HTERT RPE-1 (cell line): ENCODE data around the gene DLG2.

Experiments used
- in situ Hi-C: fragments of 300-500 bp; cut with MboI; formaldehyde crosslinking; loops from 4 replicates; pipeline ENCODE4 v1.14.3; 2020; ENCODE audit warnings: low sequenced_read_pairs

The DLG2 gene

DNA sequence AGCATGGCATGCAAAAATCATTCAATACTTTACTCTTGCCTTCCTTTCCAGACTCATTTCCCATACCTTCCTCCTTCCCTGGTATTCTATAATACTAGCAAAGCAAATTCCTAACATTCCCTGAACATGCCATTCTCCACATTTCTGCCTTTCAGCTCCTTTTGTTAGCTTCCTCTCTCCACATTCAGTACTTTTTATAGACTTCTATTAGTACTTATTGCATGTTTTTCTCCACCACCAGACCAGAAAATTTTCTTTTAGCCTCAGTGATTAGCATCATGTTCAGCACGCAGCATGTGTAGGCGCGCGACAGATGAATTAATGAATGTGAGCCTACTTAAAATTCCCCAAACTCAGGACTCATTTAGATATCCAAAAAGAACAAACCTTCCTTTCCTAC lies 935.3 kb downstream of the DLG2 start:
- in situ Hi-C loops: no loop called here

DNA sequence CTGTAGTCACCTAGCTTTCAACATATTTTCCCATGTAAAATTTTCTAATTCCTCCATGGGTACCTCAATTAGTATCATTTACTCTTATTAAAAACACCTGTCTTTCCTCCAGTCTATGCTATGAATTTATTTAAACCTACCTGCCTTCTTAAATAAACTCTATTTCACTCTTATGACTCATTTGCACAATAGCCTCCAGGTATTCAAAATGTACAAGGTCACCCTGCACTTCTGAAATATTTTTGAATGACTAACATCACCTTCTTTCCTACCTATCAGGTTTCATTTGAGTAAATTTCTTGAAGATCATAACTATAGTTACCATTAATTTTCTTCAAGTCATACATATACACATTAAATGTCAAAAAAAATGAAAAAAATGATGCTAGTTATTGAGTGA lies 939.7 kb downstream of the DLG2 start:
- in situ Hi-C loops: no loop called here

DNA sequence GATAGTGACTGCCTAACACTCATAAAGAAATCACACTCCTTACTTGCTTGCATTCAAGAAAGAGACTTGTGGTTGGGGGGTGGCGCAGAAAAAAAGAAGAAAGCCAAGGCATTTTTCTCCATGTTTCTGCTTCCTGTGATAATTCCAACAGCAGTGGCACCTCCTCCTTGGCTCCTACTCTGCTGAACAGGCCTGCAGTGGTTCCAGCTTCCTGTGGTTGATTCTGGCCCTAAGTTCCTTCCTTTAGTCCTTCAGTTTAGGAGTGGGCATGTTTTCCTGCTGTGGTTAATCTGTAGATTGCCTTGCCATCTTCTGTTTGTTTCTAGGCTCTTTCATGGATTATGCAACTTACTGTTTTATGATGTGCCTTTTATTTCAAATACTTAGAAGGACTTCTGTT lies 940.4 kb downstream of the DLG2 start:
- in situ Hi-C loops: no loop called here

DNA sequence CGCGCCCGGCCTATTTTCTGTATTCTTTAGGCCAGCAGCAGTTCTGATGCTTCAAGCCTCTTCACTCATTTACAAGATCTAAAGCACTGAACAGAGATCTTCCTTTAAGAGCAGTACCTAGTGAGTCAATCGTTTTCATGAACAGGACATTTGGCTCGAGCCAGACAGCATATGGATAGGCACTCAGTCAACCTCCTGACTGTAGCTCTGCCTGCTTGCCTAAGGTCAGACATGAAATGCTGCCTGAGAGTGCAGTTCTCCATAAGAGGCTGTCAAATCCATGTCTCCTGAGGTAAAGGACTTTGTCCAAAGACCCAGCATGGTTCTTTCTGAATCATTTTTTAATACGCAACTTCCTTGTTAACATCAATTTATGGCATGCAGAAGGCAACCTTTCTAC lies 941.2 kb downstream of the DLG2 start:
- in situ Hi-C loops: no loop called here

DNA sequence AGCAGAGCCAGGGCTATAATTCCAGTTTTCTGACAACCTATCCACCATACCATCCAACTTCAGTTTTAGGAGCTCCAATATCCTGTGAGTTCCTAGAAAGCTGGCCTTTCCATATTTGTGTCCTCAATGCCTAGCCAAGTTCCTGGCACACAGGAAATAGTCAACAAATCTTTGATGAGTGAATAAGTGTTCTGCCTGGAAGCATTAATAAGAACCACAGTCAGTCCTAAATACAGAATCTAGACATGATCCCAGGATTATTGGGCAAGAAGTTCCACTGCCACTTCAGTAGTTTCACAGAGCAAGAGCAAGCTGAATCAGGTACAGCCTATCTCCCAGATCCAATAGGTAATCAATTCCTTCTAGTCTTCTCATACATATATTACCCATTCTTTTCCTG lies 942.0 kb downstream of the DLG2 start:
- in situ Hi-C loops: no loop called here

DNA sequence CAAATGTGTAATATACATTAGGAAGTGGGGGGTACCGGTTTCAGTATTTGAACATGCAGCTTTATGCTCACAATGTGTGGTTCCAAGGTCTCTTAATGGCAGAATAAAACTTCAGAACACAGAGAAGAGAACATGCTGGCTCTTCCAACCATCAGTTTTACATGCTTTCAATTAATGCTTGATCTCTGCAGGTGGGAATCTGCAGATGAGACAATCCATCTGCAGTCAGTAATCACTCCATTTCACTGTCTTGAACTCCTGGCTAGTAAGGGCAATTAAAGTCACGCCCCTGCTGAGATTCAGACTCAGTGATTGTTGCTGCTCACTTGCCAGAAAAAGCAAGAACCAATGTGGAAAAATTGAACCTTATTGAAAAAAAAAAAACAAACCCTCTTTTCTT lies 945.7 kb downstream of the DLG2 start:
- in situ Hi-C loops: no loop called here

DNA sequence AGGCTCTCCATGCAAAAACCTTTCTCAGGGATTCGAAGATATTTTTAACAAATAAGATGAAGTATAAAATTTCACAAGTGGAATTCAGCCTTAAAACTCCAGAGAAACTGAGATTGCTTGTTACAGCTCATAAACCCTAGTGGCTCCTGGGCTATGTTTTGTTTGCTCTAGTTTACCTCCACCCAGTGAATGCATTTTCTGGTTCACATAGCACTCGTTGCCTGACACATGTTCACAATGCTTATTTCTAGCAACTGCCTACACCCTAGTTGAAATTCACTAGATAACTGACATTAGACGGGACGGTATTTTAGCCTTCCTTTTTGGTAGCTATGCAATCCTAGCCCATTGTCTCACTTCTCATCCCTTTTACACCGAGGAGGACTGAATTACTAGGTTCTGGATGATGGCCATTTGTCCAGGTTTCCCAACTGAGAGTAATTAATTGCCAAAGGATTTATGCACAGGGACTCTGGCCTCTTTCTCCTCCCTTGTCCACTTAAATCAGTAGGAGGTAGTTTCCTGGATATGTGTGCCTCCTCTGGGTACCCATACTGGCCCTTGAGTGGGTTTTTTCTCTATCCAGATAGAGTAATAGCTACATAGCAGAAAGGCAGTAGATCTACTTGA lies 951.6 kb downstream of the DLG2 start:
- in situ Hi-C loops: no loop called here

DNA sequence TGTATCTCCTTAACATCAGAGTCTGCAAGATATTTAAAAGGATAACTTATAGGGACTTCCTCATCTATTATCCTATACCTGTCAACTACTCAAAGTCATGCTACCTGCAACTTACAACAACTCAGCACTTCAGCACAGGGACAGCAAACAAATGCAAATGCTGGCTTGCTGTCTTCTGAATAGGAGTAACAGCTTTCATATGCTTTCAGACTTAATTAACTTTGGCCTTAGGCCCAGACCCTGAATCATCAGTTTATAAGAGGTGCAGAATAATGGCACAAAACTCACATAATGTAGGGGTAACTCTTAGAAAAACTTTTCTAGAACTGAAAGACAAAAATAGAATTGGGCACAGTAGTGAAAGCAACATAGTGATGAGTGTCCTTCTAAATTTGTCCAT lies 953.4 kb downstream of the DLG2 start:
- in situ Hi-C loops: no loop called here

DNA sequence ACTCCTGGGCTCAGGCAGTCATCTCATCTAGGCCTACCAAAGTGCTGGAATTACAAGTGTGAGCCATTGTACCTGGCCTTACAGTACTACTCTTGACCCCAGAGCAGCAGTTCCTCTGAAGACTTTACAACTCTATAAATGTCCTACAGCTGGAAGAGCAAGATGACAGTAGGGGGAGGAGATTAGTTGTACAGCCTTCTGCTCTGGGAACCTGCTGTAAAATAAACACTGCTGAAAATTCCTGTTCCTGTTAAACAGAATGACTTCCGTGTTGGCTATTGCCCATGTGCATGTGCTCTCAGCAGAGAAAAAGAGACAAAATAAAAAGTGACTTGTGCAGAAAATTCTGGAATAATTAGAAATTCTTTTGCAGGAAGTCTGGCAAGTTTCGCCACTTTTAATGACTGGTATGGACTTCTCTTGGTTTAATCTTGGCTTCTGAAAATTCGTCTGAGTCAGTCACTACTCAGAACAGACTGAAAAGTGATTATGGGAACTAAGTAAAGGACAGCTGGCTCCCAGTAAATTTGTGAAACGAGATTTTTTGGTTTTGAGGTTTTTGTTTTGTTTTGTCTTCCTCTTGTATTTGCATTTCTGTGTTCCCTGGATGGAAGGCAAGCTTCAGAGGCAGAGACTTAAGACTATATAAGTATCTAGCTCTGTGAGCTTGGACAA lies 955.7 kb downstream of the DLG2 start:
- in situ Hi-C loops: no loop called here

DNA sequence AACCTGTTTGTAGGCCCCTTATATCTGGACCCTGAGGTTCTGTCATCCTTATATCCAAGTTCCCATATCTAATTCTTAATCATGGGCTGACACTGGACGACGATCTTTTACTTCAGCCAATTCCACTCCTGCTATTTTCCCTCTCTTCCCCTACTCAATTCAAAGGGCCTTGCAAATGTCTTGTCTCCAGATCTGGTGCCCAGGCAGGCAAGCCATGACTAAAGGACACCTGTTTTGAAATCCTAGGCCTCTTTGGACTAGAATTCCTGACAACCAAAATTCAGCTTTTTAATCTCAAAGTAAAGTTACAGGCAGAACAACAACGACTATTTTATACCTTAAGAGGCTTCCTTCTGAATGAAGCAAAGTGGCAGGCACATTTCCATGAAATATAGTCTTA lies 963.4 kb downstream of the DLG2 start:
- in situ Hi-C loops: no loop called here

DNA sequence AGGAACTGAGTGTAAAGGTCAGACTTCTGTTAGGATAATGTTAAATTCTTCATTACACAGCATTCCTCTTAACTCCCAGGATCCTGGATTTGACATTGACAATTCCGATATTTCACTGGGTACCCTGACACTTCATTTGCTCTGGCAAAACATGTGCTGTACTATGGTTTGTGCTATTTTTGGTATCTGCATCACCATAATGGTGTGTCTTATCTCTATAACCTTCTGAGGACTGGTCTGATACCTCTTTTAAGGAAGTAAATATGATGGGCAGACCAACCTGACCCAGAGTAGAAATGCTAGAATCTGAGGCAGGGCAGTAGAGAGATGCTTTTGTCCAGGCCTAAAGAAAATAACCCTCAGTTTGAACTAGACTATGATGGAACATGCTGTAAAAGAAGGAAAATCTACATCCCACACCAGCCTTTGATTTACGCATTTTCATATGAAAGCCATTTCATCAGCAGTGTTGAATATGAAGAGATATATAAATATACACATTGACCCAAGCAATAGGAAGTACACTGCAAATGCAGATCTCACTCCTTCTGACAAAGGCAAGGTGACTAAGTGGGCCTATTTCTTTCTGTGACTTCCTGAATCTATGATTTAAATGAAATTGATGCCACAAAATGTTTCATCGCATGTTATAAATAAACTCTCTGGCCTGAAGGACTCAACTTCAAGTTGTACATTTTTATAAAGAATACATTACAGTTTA lies 966.7 kb downstream of the DLG2 start:
- in situ Hi-C loops: no loop called here

DNA sequence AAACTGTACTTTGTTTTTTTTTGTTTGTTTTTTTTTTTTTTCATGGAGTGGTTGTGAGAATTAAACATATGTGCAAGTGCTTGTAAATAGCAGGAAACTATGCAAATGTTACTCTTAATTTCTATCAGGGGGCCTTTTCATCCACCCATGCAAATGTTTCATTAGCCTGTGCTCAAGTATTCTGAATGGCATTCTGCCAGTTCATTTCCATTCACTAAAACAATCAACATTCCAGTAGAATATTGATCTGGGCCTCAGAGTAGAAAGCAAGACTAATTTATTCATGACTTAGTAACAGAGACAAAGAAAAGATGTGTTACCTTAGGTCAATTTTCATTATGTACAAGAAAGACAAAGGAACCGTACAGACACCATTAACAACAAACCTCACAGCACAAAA lies 971.4 kb downstream of the DLG2 start:
- in situ Hi-C loops: no loop called here

DNA sequence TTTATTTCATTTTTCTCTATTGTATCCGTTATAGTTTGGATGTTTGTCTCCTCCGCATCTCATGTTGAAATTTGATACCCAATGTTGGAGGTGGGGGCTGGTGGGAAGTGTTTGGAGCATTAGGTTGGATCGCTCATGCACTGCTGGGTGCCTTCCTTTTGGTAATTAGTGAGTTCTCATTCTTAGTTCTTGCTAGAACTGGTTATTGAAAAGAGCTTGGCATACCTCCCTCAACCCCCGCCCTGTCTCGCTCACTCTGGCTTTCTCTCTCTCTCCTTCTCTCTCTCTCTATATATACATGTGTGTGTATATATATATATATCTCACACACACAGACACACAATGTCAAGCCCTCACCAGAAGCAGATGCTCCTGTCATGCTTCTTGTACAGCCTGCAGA lies 978.7 kb downstream of the DLG2 start:
- in situ Hi-C loops: no loop called here

DNA sequence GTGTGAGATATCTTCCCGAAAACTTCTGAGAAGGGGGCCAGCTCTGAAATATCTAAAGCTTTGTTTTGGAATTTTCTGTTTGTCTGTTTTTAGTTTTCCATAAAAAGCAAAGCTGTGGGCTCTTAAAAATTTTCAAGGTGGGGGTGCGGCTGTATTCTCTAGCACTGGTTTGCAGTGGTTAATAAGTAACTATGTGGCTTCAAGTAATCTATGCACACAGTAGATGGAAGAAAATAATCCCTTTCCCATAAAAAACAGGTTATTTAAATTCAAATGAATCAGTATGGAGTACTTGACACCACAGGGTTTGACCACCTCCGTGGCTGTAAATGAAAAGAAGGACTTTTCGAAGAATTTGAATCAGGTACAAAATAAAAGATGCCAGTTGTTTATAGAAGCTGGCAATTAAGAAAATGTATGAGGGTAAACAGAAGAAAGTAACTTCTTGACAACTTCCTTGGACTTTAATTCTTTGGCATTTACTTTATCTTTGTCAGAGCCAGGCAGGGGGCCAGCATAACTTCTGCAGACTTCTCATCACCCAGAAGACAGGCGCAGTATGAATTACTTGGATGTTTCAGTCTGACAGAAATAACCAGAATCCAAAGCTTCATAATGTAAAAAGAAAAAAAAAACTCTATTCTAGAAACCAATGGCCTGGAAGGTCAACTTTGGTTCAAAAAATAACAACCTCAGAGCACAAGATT lies 981.0 kb downstream of the DLG2 start:
- in situ Hi-C loops: no loop called here

DNA sequence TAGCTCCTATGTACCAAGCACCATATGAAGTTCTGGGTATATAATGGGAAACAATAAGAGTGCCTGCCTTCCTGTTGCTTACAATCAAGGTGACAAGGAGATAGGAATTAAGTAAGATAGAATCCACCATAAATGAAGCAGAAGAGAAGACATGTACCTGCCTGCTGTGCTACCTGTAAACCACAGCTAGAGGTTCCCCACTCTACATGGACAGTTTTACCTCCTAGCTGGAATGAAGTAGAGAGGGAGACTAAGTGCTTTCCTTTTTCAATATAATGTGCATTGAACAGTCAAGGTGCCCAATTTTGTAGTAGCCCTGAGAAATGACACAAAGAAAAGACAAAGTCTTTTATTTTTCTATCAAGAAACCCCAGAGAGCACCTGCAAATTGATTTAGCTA lies 984.6 kb downstream of the DLG2 start:
- in situ Hi-C loops: no loop called here

DNA sequence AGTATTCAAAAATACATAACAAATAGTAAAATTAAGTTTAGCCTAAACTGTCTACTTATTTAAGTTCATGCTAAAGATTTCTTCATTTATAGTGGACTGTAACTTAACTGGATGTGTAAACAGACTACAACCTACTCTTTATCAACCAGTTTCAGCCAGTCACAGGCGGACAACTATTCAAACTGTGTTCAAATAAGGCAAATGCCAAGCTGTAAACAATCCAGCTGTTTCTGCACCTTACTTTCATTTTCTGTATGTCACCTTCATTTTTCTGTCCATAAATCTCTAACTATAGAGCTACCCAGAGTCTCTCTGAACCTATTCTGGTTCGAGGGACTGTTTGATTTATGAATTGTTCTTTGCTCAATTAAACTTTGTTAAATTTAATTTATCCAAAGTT lies 992.8 kb downstream of the DLG2 start:
- in situ Hi-C loops: no loop called here

DNA sequence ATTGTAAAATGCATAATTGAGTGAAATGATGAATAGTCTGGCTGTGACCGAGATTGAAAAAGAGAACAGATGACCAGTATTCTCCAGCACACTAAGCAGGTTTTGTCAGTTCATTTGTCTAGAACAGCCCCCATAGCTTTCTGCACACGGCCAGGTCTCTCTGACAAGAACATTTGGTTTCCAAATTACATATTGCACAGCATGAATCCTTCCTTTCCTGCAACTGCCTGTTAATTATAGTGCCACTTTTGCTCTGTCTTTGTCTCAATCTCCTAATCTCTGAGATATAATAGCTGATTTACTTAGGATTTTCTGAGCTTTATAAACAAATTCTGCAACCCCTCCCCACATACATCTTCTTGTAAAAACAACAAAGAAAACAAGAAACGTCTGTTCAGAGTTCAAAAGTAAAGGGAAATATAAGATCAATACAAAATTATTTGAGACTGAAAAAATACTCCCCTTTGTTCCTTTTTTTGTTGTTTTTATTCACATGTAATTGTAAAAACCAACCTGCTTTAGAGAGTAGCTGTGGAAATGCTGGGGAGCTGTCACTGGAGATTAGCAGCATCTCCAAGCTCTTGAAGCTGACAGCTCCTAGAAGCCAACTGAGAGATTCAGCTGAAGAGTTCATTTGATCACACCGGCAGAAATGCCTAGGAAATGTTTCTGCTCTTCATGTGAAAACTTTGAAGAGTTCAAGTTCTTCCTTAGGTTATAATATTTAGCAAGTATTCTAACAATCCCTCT lies 998.1 kb downstream of the DLG2 start:
- in situ Hi-C loops: no loop called here

DNA sequence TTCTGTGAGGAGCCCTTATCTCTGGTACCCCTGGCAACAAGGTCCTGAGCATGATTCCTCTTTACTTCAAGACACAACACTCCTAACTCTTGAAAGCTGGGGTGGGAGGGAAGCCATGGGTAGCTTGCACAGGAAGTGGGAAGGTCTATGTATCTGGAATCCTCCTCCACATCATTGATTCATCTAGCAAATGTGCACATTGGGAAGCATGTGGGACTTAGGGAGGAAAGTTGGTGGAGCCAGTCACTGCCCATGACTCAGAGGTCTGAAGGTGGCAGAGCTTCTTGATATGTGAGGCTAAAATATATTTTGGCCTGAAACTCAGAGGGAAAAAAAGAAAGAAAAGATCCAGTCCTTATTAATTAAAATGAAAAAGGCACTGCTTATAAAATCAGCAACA lies 1000.9 kb downstream of the DLG2 start:
- in situ Hi-C loops: no loop called here

DNA sequence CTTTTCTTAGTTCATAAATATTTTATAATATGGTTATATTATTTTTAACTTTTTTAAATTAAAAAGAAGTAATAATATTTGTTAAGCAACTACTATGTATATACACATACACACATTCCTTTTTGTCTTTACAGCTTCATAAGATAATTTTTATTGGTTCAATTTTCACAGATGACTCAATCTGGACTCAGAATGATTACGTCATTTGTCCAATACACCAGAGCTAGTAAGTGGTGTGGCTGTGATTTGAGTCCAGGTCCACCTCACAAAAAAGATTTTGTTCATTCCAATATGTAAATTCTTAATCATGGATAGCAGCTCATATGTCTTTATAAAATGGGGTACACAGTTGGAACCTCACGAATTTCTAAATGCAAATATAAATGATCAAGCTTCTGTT lies 1014.5 kb downstream of the DLG2 start:
- in situ Hi-C loops: no loop called here

DNA sequence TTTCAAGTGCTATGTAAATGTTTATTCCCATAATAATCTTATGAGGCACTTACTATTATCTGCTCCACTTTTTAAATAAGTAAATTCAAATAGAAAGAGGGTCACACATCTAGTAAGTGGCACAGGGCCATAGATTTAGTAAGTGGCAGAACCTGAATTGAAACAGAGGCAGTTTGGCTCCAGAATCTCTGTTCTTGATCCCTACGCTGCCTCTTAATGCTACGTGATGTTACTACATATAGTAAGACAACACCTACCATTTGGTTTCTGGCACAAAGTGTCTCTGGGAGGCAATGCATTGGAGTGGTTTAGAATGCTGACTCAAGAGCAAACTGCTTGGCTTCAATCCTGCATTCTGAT lies 1018.3 kb downstream of the DLG2 start:
- in situ Hi-C loops: no loop called here
